Renal cortex interstitium (tissue), 11 donors: ENCODE measurements around the gene SCAI. TPM values are rescaled to one million over a fixed set of nuclear protein-coding genes. Genes with fewer than 3 reads are reported as not detected.

Source experiments
- DNase-seq, 11 donors: peaks; one replicate each; pipeline ENCODE4 v3.0.0-alpha.2; 2013; ENCODE audit warnings: low read depth in 9 of 11, low spot score in 4 of 11; ENCODE audit errors: extremely low read depth in 1 of 11
- polyA plus RNA-seq, 3 donors: library from polyadenylated mRNA; unstranded; fragments of 120-200 nt; gene quantifications; one replicate each; pipeline ENCODE4 v1.2.1, GENCODE V29; 2013; ENCODE audit not compliant: insufficient read length in 3 of 3

Gene SCAI
- polyA plus RNA-seq, 3 donors, result 11.0 to 13.2 (median 11.7) TPM

GRCh38 chr9:125156551-125156950 is 13.2 kb upstream of the SCAI start:
- no peak for DNase-seq

- DNase-seq, result no peak
Measured at GRCh38 chr9:125153712-125154367, 10.5 kb upstream of the SCAI start.

- no peak for DNase-seq
Measured at GRCh38 chr9:125151730-125152129, 8.4 kb upstream of the SCAI start.

- no peak for DNase-seq
Measured at GRCh38 chr9:125150349-125151245, 7.3 kb upstream of the SCAI start.

GRCh38 chr9:125147401-125147951 is 4.1 kb upstream of the SCAI start:
- DNase-seq, result no peak

- no peak for DNase-seq
Measured at GRCh38 chr9:125146247-125146646, 2.9 kb upstream of the SCAI start.

GRCh38 chr9:125145425-125145824 is 2.1 kb upstream of the SCAI start:
- DNase-seq, result no peak

GRCh38 chr9:125142560-125143376 is 560 bp downstream of the SCAI start:
- peak in 1 of 11 donors; percentile 19 for DNase-seq

- no peak for DNase-seq
Measured at GRCh38 chr9:125141751-125142150, 1.6 kb downstream of the SCAI start.

GRCh38 chr9:125141251-125141650 is 2.1 kb downstream of the SCAI start:
- DNase-seq, result no peak

GRCh38 chr9:125140576-125140975 is 2.8 kb downstream of the SCAI start:
- no peak for DNase-seq

GRCh38 chr9:125137200-125137599 is 6.1 kb downstream of the SCAI start:
- DNase-seq, result no peak

- no peak for DNase-seq
Measured at GRCh38 chr9:125134976-125135375, 8.4 kb downstream of the SCAI start.

GRCh38 chr9:125133403-125134329 is 9.7 kb downstream of the SCAI start:
- DNase-seq, result no peak

- no peak for DNase-seq
Measured at GRCh38 chr9:125131778-125132177, 11.6 kb downstream of the SCAI start.

- DNase-seq, result no peak
Measured at GRCh38 chr9:125126019-125126746, 17.1 kb downstream of the SCAI start.

GRCh38 chr9:125125523-125125922 is 17.8 kb downstream of the SCAI start:
- DNase-seq, result no peak

- no peak for DNase-seq
Measured at GRCh38 chr9:125121146-125121545, 22.2 kb downstream of the SCAI start.
